Right ventricle myocardium inferior (tissue), 1 donor: ENCODE data around the gene AKIRIN1. TPM values are rescaled to one million over a fixed set of nuclear protein-coding genes. Genes with fewer than 3 reads are reported as not detected.
"Not testable (repeated sequence)": the region's sequence is repeated elsewhere in the genome, so short reads cannot be mapped to it uniquely, and the experiment has no call there.

Source experiments
- ATAC-seq: fragments of 200-7000 bp; cut with Tn5 transposase; one replicate; pipeline ENCODE4 v1.9.1; 2020; ENCODE audit warnings: mild to moderate bottlenecking, moderate library complexity
- DNase-seq: peaks from one replicate; pipeline ENCODE4 v3.0.0; 2021; ENCODE audit errors: missing footprints
- intact Hi-C: fragments of 100-400 bp; cut with DNase I; formaldehyde crosslinking; loops from one replicate; pipeline ENCODE4 v1.11.0; 2022
- long read RNA-seq: library from polyadenylated mRNA; unstranded; transcript quantifications from one replicate; pipeline ENCODE4 v2.0.0, GENCODE V29; 2021
- total RNA-seq: library from RNA; stranded (reverse); fragmentation: NEBNext Ultra II Directional; extraction: Animal tissue kit (Norgen Biotek cat#: 25700); gene quantifications from one replicate; pipeline ENCODE4 v1.2.1, GENCODE V29; 2021
- donor health status: DM: no; HTN: yes; CAD: no; lungs with severe emphysema.

AKIRIN1 gene
- total RNA-seq: 65.7 TPM
- long read RNA-seq, transcript AKIRIN1-202 (5 exons, 2,741 nt): major isoform, 61 of 70 reads
- long read RNA-seq, partial matches to known transcripts: 1 of 70 reads
- long read RNA-seq, other reads (novel, unspliced or antisense): 6 of 70 reads

GRCh38 chr1:38990738-38991637 lies at the start of gene AKIRIN1:
Gene AKIRIN1 (plus strand): TSS chr1:38991276. CDS start chr1:38991381, 105 bp downstream.
- DNase-seq (peak; percentile 99), ATAC-seq (peak; percentile 99)
- intact Hi-C loops: loop anchor here (5.0 kb wide), 3 partner anchors 36 to 134 kb away; partner anchors contain the start of genes MYCBP, NDUFS5 and RRAGC

- ATAC-seq: peak; percentile 85
- intact Hi-C loops: no loop called here
Observed at GRCh38 chr1:38941527-38942019, 49.5 kb upstream of the AKIRIN1 start, which contains the start of gene RHBDL2. Gene RHBDL2 (minus strand): TSS chr1:38941830. CDS start chr1:38919212, 22,618 bp downstream.

GRCh38 chr1:38942664-38943428 lies 48.2 kb upstream of the AKIRIN1 start:
- ATAC-seq (no peak), DNase-seq (no peak)
- intact Hi-C loops: no loop called here

More at GRCh38 chr1:38941527-38942019, 49.5 kb upstream of the AKIRIN1 start, which contains the start of gene RHBDL2:
- DNase-seq: peak; percentile 72

DNA sequence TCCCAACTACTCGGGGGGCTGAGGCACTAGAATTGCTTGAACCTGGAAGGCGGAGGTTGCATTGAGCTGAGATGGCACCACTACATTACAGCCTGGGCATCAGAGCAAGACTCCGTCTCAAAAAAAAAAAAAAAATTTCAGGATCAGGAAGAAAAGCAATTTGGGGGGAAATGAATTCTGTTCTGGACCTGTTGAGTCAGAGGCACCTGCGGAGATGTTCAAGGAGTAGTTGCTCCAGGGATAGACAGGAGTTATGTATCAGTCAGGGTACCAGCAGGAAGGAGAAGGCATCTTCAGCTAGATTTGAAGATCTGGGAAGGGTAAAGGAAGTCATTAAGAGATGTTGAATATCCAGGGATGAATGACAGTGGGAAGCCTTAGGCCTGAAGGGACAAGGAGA lies 46.5 kb upstream of the AKIRIN1 start:
- intact Hi-C loops: no loop called here
- DNase-seq: no peak
- ATAC-seq: no peak

- no peak for ATAC-seq
- DNase-seq: no peak
- intact Hi-C loops: no loop called here
Observed at GRCh38 chr1:38950553-38950952, 40.5 kb upstream of the AKIRIN1 start.

GRCh38 chr1:38953433-38953860 lies 37.6 kb upstream of the AKIRIN1 start:
- intact Hi-C loops: no loop called here
- ATAC-seq: no peak
- DNase-seq: no peak

- ATAC-seq: no peak
- intact Hi-C loops: no loop called here
- no peak for DNase-seq
Observed at GRCh38 chr1:38958967-38959366, 32.1 kb upstream of the AKIRIN1 start.

DNA sequence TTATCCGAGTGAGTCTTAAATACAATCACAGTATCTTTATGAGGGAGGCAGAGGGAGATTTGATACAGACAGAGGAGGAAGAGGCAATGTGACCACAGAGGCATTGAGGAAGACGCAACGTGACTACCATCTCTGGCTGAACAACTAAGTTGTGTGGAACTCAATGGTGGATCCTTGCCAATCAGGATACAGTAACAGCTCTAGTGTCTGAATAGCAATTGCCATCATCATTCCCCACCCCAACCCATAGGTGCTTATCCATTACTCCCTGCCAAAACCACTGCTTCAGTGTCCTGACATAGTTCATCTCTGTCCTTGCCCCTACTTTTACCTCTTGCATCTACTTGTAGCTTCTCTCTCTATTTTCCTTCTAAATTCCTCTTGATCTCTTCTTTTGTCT lies 29.0 kb upstream of the AKIRIN1 start:
- no peak for DNase-seq
- no peak for ATAC-seq
- intact Hi-C loops: no loop called here

GRCh38 chr1:38962560-38962959 lies 28.5 kb upstream of the AKIRIN1 start:
- DNase-seq (no peak), ATAC-seq (no peak)
- intact Hi-C loops: no loop called here

- ATAC-seq: no peak
- intact Hi-C loops: no loop called here
- no peak for DNase-seq
Observed at GRCh38 chr1:38964140-38964548, 26.9 kb upstream of the AKIRIN1 start.

DNA sequence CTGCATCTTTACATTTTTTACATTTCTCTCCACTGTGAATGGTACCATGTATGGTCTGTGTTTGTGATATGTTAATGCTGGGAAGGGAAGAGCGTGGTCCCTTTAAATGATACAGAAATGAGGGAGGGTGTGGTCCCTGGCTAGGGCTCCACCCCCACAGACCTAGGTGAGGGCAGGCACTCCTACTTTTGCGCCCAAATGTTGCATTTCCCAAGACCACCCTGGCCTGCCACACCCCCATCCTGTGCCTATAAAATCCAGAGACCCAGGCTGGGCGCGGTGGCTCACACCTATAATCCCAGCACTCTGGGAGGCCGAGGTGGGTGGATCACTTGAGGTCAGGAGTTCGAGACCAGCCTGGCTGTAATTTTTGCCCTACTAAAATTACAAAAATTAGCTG lies 17.9 kb upstream of the AKIRIN1 start:
- ATAC-seq, DNase-seq, intact Hi-C loops: not testable (repeated sequence)

DNA sequence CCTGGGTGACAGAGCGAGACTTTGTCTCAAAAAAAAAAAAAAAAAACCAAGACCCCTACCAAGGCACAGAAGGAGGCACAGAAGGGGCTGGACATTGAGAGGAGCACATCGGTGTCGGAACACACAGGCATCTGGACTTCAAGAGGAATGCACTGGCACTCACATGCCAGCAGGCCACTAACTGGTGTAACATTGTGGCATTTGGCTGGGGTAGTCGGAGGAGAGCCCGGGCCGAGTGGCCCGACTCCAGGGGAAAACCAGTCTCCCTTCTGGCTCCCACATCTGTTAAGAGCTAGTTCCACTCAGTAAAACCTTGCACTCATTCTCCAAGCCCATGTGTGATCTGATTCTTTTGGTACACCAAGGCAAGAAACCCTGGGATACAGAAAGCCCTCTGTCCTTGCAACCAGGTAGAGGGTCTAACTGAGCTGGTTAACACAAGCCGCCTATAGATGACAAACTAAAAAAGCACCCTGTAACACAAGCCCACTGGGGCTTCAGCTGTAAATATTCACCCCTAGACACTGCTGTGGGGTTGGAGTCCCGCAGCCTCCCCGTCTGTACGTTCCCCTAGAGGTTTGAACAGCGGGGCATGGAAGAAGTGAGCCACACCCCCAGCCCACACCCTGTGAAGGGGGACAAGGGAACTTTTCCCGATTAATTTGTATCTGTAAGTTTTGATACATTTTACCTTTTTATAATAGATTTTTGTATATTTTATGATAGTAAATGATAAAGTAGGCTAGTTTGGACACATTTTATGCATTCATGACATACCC lies 17.2 kb upstream of the AKIRIN1 start:
- intact Hi-C loops: no loop called here
- ATAC-seq: peak; percentile 74
- no peak for DNase-seq

DNA sequence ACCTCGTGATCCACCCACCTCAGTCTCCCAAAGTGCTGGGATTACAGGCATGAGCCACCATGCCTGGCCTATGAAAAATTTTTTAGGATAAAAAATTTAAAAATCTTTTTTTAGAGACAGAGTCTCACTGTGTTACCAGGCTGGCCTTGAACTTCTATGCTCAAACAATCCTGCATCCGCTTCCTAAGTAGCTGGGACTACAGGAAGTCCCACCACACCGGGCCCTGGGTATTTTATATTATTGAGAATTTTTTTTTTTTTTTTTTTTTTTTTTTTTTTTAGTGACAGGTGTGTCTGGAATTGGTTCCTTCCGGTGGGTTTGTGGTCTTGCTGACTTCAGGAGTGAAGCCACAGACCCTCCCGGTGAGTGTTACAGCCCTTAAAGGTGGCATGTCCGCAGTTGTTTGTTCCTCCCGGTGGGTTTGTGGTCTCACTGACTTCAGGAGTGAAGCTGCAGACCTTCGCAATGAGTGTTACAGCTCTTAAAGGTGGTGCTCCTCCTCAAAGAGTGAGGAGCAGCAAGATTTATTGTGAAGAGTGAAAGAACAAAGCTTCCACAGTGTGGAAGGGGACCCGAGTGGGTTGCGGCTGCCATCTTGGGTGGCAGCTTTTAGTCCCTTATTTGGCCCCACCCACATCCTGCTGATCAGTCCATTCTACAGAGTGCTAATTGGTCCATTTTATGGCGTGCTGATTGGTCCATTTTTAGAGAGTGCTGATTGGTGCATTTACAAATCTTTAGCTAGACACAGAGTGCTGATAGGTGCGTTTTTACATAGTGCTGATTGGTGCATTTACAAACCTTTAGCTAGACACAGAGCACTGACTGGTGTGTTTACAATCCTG lies 13.5 kb upstream of the AKIRIN1 start:
- intact Hi-C loops: not testable (repeated sequence)

DNA sequence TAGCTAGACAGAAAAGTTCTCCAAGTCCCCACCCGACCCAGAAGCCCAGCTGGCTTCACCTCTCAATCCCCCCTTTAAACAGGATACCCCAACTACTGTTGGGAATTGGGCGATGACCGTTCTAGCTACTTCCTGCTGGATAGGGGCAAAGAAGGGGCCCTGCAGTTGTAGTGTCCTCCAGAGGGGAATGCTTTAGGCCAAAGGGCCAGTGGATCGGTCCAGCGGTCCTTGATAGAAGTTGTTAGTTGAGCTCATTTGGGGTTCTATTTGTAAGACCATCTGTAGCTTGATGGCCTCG lies 12.9 kb upstream of the AKIRIN1 start:
- intact Hi-C loops, ATAC-seq, DNase-seq: not testable (repeated sequence)

More for the DNA sequence above, 13.5 kb upstream of the AKIRIN1 start:
- not testable (repeated sequence) for ATAC-seq, DNase-seq

- DNase-seq, ATAC-seq, intact Hi-C loops: not testable (repeated sequence)
Observed at GRCh38 chr1:38979380-38979779, 11.7 kb upstream of the AKIRIN1 start.

GRCh38 chr1:38989979-38990378 lies 1.1 kb upstream of the AKIRIN1 start:
- intact Hi-C loops: loop anchor here (5.0 kb wide), 3 partner anchors 37 to 133 kb away; partner anchors contain the start of genes MYCBP, NDUFS5 and RRAGC

DNA sequence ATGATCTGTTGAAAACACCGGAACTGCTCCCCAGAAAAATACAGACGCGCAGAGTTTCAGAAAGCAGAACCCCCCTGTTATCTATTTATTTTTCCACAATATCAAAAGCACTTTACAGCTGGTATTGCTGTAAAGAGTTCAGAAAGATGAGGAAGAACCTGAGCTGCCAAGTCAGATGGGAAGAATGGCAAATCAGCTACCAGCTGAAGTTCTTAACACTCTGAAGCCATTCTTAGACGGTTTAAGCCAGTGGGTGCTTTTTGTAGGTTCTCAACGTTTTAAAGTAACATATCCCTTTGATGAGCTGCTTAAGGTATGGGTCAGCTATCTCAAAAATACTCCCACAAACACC lies 714 bp upstream of the AKIRIN1 start:
- intact Hi-C loops: loop anchor here (5.0 kb wide), 3 partner anchors 37 to 133 kb away; partner anchors contain the start of genes MYCBP, NDUFS5 and RRAGC
- ATAC-seq (no peak), DNase-seq (no peak)

More at GRCh38 chr1:38989979-38990378, 1.1 kb upstream of the AKIRIN1 start:
- DNase-seq: no peak
- no peak for ATAC-seq
